Fibroblast of the aortic adventitia (primary cell): ENCODE results near the gene DUSP9. TPM values are rescaled to one million over a fixed set of nuclear protein-coding genes. Genes with fewer than 3 reads are reported as not detected.
"Not testable (repeated sequence)": the region's sequence is repeated elsewhere in the genome, so short reads cannot be mapped to it uniquely, and the experiment has no call there.

Experiments used
- DNase-seq: peaks from one replicate; pipeline ENCODE4 v3.0.0-alpha.2; 2010; ENCODE audit warnings: low read depth
- H3K4me3 ChIP-seq: 2 replicates; pipeline ENCODE4 v1.5.1; 2011; ENCODE audit warnings: low read depth, mild to moderate bottlenecking, control low read depth, low read length, moderate library complexity
- total RNA-seq: library from RNA; depleted of rRNA; stranded (reverse); fragments of >200 nt; gene quantifications from 2 replicates; pipeline ENCODE4 v1.2.3, GENCODE V29; 2012; ENCODE audit warnings: low replicate concordance
- TF ChIP-seq, protein P1 (sequence below): IDR thresholded peaks from 2 replicates; pipeline ENCODE4 v1.5.1; 2011; ENCODE audit warnings: mild to moderate bottlenecking, low read length, control low read depth, inconsistent platforms; ENCODE audit not compliant: insufficient read depth

DUSP9 gene
- total RNA-seq, 1 donor: not detected

GRCh38 chrX:153689654-153690465 is 42.9 kb downstream of the DUSP9 start:
- H3K4me3 ChIP-seq: peak overlapping the region; percentile 56
- DNase-seq: no peak
- TF ChIP-seq, protein P1, sequence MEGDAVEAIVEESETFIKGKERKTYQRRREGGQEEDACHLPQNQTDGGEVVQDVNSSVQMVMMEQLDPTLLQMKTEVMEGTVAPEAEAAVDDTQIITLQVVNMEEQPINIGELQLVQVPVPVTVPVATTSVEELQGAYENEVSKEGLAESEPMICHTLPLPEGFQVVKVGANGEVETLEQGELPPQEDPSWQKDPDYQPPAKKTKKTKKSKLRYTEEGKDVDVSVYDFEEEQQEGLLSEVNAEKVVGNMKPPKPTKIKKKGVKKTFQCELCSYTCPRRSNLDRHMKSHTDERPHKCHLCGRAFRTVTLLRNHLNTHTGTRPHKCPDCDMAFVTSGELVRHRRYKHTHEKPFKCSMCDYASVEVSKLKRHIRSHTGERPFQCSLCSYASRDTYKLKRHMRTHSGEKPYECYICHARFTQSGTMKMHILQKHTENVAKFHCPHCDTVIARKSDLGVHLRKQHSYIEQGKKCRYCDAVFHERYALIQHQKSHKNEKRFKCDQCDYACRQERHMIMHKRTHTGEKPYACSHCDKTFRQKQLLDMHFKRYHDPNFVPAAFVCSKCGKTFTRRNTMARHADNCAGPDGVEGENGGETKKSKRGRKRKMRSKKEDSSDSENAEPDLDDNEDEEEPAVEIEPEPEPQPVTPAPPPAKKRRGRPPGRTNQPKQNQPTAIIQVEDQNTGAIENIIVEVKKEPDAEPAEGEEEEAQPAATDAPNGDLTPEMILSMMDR: peak; percentile 7

- H3K4me3 ChIP-seq: no peak overlapping the region
- DNase-seq: no peak
- TF ChIP-seq, protein P1: no peak
These were observed 43.5 kb downstream of the DUSP9 start for GRCh38 chrX:153690466-153690865.

GRCh38 chrX:153691032-153691827 is 44.2 kb downstream of the DUSP9 start:
- not testable (repeated sequence) for DNase-seq, H3K4me3 ChIP-seq

DNA sequence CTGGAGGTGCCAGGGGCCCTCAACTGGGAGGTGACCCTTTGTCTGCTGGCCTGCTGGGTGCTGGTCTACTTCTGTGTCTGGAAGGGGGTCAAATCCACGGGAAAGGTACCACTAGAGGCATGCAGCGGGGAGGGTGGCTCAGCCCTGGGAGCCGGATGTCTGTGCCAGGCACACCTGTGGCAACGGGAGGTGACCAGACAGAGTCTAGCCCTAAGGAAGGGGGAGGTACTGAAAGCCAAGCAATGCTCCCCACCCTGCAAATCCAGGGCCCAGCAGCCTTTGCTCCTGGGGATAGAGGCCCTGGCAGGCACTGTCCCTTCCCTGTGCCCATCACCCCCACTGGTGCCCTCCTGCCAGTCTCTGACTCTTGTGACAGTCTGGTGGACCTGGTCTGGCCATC is 45.0 kb downstream of the DUSP9 start:
- TF ChIP-seq, protein P1: no peak
- H3K4me3 ChIP-seq: no peak overlapping the region
- no peak for DNase-seq

DNA sequence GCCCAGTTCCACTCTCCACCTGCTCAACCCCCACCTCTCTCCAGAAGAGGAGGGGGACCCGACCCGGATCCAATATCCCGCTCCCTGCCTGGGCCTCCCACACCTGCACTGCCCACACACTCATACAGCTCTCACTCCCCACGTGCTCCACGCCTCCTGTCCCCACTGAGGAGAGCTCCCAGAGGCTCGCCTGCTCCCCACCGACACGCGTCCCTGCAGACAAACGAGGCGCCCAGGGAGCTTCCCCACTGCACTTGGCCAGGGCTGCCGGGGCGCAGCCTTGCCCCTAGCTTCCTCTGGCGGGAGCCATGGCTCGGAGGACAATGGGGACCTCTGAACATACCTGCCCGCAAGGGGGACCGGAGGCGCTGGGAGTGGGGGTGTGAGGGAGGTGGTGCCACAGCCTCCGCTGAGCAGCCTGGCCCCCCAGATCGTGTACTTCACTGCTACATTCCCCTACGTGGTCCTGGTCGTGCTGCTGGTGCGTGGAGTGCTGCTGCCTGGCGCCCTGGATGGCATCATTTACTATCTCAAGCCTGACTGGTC is 45.7 kb downstream of the DUSP9 start:
- no peak for DNase-seq
- H3K4me3 ChIP-seq: no peak overlapping the region
- TF ChIP-seq, protein P1: no peak

DNA sequence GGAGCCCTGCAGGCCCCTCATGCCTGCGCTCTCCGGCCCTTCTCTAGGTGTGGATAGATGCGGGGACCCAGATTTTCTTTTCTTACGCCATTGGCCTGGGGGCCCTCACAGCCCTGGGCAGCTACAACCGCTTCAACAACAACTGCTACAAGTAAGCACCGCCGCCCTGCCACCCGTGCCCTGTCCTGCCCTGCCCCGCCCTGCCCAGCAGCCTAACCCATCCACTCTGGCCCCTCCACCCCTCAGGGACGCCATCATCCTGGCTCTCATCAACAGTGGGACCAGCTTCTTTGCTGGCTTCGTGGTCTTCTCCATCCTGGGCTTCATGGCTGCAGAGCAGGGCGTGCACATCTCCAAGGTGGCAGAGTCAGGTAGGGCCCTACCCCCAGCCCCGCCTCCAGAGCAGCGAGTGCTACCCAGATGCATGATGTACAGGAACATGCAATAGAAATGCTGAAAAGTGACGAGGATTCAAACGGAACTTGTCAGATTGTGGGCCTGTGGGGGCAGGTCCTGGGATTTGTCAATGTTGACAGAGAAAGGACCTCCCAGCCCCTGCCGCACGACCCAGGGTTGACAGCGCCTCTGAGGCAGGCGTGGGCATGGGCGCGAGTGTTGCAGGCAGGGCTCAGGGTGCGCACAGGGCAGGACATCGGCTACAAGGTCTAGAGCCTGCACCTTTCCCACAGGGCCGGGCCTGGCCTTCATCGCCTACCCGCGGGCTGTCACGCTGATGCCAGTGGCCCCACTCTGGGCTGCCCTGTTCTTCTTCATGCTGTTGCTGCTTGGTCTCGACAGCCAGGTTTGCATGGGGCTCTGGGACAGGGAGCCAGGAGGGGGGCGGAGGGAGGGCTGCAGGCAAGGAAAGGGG is 46.4 kb downstream of the DUSP9 start:
- no peak overlapping the region for H3K4me3 ChIP-seq
- no peak for DNase-seq
- TF ChIP-seq, protein P1: no peak

GRCh38 chrX:153694256-153694655 is 47.3 kb downstream of the DUSP9 start:
- DNase-seq, H3K4me3 ChIP-seq: not testable (repeated sequence)
